DMS153 (cell line): ENCODE data around the gene WLS.

Source experiments
- DNase-seq: peaks from one replicate; lab custom pipeline; 2025; lab: John Stamatoyannopoulos, UW

Gene WLS

GRCh38 chr1:68081775-68082283 lies 150.5 kb downstream of the WLS start:
- no peak for DNase-seq

DNA sequence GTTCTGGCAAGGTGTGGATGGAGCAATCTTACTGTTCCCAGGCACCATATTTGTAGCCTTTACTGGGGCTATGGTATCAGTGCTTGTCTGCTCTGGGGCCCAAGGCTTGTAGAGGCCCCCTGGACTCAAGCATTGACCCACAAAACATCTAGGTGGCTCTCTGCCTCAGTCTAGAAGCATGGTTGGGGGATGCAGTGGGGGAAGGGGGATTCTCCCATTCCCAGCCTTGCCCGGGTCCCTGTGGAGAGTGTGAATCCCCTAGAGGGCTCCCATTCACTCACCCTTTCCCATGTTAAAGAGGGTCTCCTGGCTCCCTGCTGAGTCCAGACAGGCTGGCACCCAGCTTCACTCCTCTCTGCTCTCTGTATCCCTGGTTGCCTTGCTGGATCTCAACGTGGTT lies 153.7 kb downstream of the WLS start:
- DNase-seq: no peak
